Lower leg skin (tissue), 4 donors: ENCODE measurements around the gene SBF1. TPM values are rescaled to one million over a fixed set of nuclear protein-coding genes. Genes with fewer than 3 reads are reported as not detected.

Source experiments
- DNase-seq, 2 donors: peaks; one replicate each; pipeline ENCODE4 v3.0.0-alpha.2; 2019; ENCODE audit warnings: low spot score in 2 of 2
- H3K4me3 ChIP-seq: fragments of 200-600 bp; sonication (generic); 2 replicates; pipeline ENCODE4 v1.5.1; 2017; ENCODE audit warnings: mild to moderate bottlenecking, low read depth; ENCODE audit not compliant: poor library complexity, severe bottlenecking
- POLR2A ChIP-seq, 2 donors: fragments of 450-650 bp; IDR thresholded peaks; one replicate each; pipeline ENCODE4 v1.6.1; 2016 to 2017; ENCODE audit warnings: antibody characterized with exemption in 2 of 2, mild to moderate bottlenecking in 1 of 2, moderate library complexity in 1 of 2
- WGBS, 2 donors: methylation state at CpG; one replicate each; pipeline ENCODE4 v1.1.5; 2018; 5-methylcytosine and 5-hydroxymethylcytosine counted together
- intact Hi-C: fragments of 100-400 bp; cut with DNase I; formaldehyde crosslinking; loops from one replicate; pipeline ENCODE4 v1.15.0; 2023; ENCODE audit warnings: low total_unique reads
- total RNA-seq, 4 donors: library from RNA; depleted of rRNA; stranded (reverse); fragments of >200 nt; gene quantifications; one replicate each; pipeline ENCODE4 v1.1.0, GENCODE V29; 2016
- TF ChIP-seq, protein P1 (sequence below), 3 donors: fragments of 450-650 bp; IDR thresholded peaks; one replicate each; pipeline ENCODE4 v1.5.1; 2016; ENCODE audit warnings: antibody characterized with exemption in 3 of 3, mild to moderate bottlenecking in 3 of 3, moderate library complexity in 2 of 3

Gene SBF1
- total RNA-seq, 4 donors from 2014 or later, result 70.8 to 123 (median 87.2) TPM

DNA sequence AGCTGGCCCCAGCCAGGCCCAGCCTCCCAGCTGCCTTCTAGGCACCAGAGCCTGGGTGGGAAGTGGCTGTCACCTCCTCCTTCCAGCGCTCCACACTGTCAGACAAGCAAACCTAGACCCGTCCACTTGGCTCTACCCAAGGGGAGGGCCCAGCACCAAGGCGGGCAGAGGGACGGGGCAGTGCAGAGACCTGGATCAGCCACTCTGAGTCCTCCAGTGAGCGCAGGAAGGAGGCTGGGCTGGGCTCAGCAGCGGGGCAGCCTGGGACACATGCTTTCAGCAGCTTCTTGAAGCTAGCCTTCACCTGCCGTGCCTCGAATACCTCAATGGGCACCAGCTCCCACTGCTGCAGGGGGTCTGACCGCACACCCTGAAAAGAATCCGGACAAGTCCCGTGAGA, 18.8 kb downstream of the SBF1 start:
- no peak overlapping the region for H3K4me3 ChIP-seq
- TF ChIP-seq, protein P1, sequence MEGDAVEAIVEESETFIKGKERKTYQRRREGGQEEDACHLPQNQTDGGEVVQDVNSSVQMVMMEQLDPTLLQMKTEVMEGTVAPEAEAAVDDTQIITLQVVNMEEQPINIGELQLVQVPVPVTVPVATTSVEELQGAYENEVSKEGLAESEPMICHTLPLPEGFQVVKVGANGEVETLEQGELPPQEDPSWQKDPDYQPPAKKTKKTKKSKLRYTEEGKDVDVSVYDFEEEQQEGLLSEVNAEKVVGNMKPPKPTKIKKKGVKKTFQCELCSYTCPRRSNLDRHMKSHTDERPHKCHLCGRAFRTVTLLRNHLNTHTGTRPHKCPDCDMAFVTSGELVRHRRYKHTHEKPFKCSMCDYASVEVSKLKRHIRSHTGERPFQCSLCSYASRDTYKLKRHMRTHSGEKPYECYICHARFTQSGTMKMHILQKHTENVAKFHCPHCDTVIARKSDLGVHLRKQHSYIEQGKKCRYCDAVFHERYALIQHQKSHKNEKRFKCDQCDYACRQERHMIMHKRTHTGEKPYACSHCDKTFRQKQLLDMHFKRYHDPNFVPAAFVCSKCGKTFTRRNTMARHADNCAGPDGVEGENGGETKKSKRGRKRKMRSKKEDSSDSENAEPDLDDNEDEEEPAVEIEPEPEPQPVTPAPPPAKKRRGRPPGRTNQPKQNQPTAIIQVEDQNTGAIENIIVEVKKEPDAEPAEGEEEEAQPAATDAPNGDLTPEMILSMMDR (IDR thresholded peaks at IDR 0.05), result no peak
- TF ChIP-seq POLR2A (IDR thresholded peaks at IDR 0.05), result no peak
- WGBS, 2 donors, result 91 to 93% methylated on average over 6 to 9 of the region's 11 CpGs
- intact Hi-C loops, result no loop called here
- no peak for DNase-seq

DNA sequence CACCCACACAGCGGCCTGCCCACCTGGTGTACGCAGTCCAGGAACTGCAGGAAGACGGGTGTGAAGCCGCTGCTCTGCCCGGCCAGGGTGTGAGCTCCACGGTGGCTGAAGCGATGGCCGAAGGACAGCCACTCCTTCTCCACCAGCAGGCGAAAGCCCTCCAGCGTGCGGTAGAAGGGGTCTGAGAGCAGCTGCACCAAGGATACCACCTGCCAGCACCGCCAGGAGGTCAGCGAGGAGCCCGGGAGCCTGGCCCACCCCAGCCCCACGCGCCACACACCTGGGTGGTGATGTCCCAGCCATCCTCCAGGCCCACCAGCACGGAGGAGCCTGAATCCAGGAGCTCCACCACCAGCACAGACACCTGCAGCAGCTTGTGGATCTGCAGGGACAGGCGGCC, 19.6 kb downstream of the SBF1 start:
- 92 to 95% methylated on average over 13 to 15 of the region's 18 CpGs for WGBS, 2 donors
- intact Hi-C loops, result no loop called here
- TF ChIP-seq POLR2A (IDR thresholded peaks at IDR 0.05), result no peak
- TF ChIP-seq, protein P1 (IDR thresholded peaks at IDR 0.05), result no peak
- no peak for DNase-seq
- H3K4me3 ChIP-seq, result no peak overlapping the region

DNA sequence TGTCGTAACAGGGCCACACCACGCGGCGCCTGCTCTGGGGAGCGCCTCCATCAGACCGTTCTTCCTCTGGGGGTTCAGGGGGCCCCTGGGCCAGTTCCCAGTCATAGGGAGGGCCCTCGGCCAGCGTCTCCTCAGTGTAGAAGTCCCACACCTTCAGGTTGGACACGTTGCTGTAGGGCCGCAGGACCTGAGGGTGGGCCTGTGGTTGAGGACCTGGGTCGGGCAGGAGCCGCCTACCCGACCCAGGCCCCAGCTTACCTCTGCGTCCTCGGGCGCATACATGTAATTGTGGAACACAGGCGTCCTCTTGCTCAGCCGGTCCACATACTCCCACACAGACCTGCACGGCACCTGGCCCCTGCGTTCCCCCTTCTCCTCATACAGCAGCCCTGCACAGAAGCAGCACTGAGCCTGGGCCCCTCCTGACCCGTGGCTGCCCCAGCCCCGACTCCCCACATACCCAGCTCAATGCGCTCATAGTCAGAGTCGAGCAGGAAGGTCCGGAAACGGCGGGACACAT, 20.2 kb downstream of the SBF1 start:
- no peak for DNase-seq
- intact Hi-C loops, result no loop called here
- no peak overlapping the region for H3K4me3 ChIP-seq
- 96% methylated on average over 24 to 27 of the region's 27 CpGs for WGBS, 2 donors
- TF ChIP-seq, protein P1 (IDR thresholded peaks at IDR 0.05), result no peak
- no peak for TF ChIP-seq POLR2A (IDR thresholded peaks at IDR 0.05)

DNA sequence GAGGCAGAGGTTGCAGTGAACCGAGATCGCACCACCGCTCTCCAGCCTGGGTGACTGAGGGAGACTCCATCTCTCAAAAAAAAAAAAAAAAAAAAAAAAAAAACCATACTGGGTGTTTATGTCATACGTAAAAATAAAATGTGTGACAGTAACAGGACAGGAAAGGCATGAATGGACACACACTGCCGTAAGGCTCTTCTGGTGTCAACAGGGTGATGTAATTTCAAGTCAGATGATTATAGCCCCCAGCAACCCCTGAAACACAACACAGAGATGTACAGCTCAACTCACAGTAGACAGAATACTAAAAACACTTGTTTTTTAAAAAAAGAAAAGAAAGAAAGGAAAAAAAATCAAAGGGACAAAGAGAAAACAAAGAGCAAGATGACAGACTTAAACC, 22.2 kb downstream of the SBF1 start:
- no peak for DNase-seq
- 77 to 91% methylated on average over 5 of the region's 5 CpGs for WGBS, 2 donors
- TF ChIP-seq, protein P1 (IDR thresholded peaks at IDR 0.05), result no peak
- TF ChIP-seq POLR2A (IDR thresholded peaks at IDR 0.05), result no peak
- H3K4me3 ChIP-seq, result no peak overlapping the region
- intact Hi-C loops, result no loop called here

DNA sequence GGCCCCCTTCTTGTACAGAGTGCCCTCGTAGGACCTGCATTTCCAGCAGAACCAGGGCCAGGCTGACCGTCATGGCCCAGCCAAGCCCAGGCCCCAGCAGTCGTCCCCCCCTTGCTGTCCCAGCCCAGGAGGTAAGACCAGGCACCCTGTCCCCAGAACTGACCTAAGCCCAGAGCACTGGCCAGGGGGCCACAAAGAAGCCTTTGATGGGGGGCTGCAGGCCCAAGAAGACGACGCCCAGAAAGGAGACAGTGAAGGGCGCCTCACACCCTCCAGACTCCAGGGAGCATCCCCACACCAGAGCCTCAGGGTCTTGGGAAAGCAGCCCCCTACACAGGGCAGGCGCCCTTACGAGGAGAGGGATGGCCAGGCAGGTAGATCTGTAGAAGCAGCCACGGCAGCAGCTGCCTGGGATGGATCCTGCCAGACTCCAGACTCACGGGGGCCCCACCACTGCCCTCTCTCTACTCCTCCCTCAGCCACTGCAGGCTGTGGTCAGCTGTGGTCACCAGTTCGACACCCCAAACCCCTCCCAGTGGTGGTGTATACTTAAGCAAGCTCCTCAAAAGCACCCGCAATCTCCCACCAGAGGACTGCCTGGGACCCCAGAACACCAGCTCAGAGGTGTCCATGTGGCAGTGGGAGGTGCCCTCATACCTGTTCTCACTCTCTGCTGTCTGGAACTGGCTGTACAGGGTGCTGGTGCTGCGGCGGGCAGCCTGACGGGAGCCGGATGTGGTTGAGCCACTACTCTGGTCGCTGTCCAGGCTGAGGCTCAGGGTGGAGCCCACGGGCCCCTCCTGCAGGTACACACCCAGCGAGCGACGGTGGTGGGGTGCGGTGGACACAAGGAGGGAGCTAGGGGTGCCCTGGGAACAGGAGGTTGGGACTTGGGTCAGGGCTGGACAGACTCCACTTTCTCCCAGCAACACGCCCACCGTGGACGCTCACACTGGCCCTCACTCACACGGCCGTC, 27.0 kb downstream of the SBF1 start:
- WGBS, 2 donors, result 77 to 90% methylated on average over 21 to 26 of the region's 27 CpGs
- DNase-seq, result no peak
- intact Hi-C loops, result no loop called here
- H3K4me3 ChIP-seq, result no peak overlapping the region
- TF ChIP-seq, protein P1 (IDR thresholded peaks at IDR 0.05), result no peak
- no peak for TF ChIP-seq POLR2A (IDR thresholded peaks at IDR 0.05)
